Esophagus mucosa (tissue), 1 donor: ENCODE results near the gene GIMAP4. TPM values are rescaled to one million over a fixed set of nuclear protein-coding genes. Genes with fewer than 3 reads are reported as not detected.
A peak's percentile ranks its signal among the peaks of the same experiment; 100 is the strongest.
"Not testable (repeated sequence)": the region's sequence is repeated elsewhere in the genome, so short reads cannot be mapped to it uniquely, and the experiment has no call there.

Experiments
- ATAC-seq: fragments of 200-7000 bp; cut with Tn5 transposase; one replicate; pipeline ENCODE4 v1.9.1; 2020
- total RNA-seq: library from RNA; stranded (reverse); gene quantifications from one replicate; pipeline ENCODE4 v1.2.4, GENCODE V29; 2023
- donor health status: DM: yes; HTN: yes; CAD: no.

GIMAP4 gene
- total RNA-seq, 1 donor from 2014 or later, result 3.4 TPM

- ATAC-seq, result no peak
Observed at GRCh38 chr7:150580638-150581394, 13.6 kb downstream of the GIMAP4 start.

GRCh38 chr7:150585199-150585598 is 18.0 kb downstream of the GIMAP4 start:
- no peak for ATAC-seq

GRCh38 chr7:150586068-150586784 is 19.0 kb downstream of the GIMAP4 start:
- ATAC-seq, result peak; percentile 31

- peak; percentile 68 for ATAC-seq
Observed at GRCh38 chr7:150586785-150587152, 19.6 kb downstream of the GIMAP4 start.

GRCh38 chr7:150587551-150587950 is 20.4 kb downstream of the GIMAP4 start:
- no peak for ATAC-seq

GRCh38 chr7:150594805-150595204 is 27.6 kb downstream of the GIMAP4 start:
- no peak for ATAC-seq

GRCh38 chr7:150595361-150595760 is 28.2 kb downstream of the GIMAP4 start:
- no peak for ATAC-seq

- not testable (repeated sequence) for ATAC-seq
Observed at GRCh38 chr7:150603600-150603999, 36.4 kb downstream of the GIMAP4 start.

- no peak for ATAC-seq
Observed at GRCh38 chr7:150610233-150610632, 43.0 kb downstream of the GIMAP4 start.

GRCh38 chr7:150612925-150613324 is 45.7 kb downstream of the GIMAP4 start:
- ATAC-seq, result no peak

GRCh38 chr7:150613880-150614279 is 46.7 kb downstream of the GIMAP4 start:
- no peak for ATAC-seq

GRCh38 chr7:150614426-150614825 is 47.2 kb downstream of the GIMAP4 start:
- ATAC-seq, result not testable (repeated sequence)

GRCh38 chr7:150615221-150615755 is 48.1 kb downstream of the GIMAP4 start:
- ATAC-seq, result not testable (repeated sequence)

- no peak for ATAC-seq
Observed at GRCh38 chr7:150620061-150620460, 52.9 kb downstream of the GIMAP4 start.

- ATAC-seq, result no peak
Observed at GRCh38 chr7:150620617-150621371, 53.6 kb downstream of the GIMAP4 start.

- ATAC-seq, result no peak
Observed at GRCh38 chr7:150621376-150621775, 54.2 kb downstream of the GIMAP4 start.

Other genes starting within 250 kb of the GIMAP4 start
- gene LRRC61, start 244.0 kb upstream of the GIMAP4 start, total RNA-seq, result 9.6 TPM
- gene ACTR3C, start 243.8 kb upstream of the GIMAP4 start, total RNA-seq, result 6.1 TPM
- gene RARRES2, start 225.8 kb upstream of the GIMAP4 start, total RNA-seq, result 7.5 TPM
- 44.9 TPM for gene REPIN1, start 198.6 kb upstream of the GIMAP4 start, total RNA-seq
- 1.3 TPM for gene ZNF775, start 188.1 kb upstream of the GIMAP4 start, total RNA-seq
- gene GIMAP8, start 116.8 kb upstream of the GIMAP4 start, total RNA-seq, result 1.6 TPM
- gene GIMAP7, start 52.5 kb upstream of the GIMAP4 start, total RNA-seq, result 2.7 TPM
- gene GIMAP6, start 65.0 kb downstream of the GIMAP4 start, total RNA-seq, result 2.4 TPM
- gene GIMAP2, start 118.3 kb downstream of the GIMAP4 start, total RNA-seq, result 1.1 TPM
- 0.44 TPM for gene GIMAP1, start 149.2 kb downstream of the GIMAP4 start, total RNA-seq
- gene GIMAP5, start 170.0 kb downstream of the GIMAP4 start, total RNA-seq, result 1.4 TPM
- 4.2 TPM for gene TMEM176B, start 233.0 kb downstream of the GIMAP4 start, total RNA-seq
- 2.6 TPM for gene TMEM176A, start 233.4 kb downstream of the GIMAP4 start, total RNA-seq